HG03469 (cell line): Measurements from ENCODE around the gene TEX28.
"Not testable (repeated sequence)": the region's sequence is repeated elsewhere in the genome, so short reads cannot be mapped to it uniquely, and the experiment has no call there.

ENCODE experiments used
- ATAC-seq: cut with Tn5 transposase; IDR thresholded peaks from one replicate; pipeline ENCODE4 v1.9.1; 2021; ENCODE audit warnings: mild to moderate bottlenecking, moderate library complexity, moderate number of reproducible peaks; ENCODE audit not compliant: unreplicated experiment

Gene TEX28, protein sequence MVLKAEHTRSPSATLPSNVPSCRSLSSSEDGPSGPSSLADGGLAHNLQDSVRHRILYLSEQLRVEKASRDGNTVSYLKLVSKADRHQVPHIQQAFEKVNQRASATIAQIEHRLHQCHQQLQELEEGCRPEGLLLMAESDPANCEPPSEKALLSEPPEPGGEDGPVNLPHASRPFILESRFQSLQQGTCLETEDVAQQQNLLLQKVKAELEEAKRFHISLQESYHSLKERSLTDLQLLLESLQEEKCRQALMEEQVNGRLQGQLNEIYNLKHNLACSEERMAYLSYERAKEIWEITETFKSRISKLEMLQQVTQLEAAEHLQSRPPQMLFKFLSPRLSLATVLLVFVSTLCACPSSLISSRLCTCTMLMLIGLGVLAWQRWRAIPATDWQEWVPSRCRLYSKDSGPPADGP

DNA sequence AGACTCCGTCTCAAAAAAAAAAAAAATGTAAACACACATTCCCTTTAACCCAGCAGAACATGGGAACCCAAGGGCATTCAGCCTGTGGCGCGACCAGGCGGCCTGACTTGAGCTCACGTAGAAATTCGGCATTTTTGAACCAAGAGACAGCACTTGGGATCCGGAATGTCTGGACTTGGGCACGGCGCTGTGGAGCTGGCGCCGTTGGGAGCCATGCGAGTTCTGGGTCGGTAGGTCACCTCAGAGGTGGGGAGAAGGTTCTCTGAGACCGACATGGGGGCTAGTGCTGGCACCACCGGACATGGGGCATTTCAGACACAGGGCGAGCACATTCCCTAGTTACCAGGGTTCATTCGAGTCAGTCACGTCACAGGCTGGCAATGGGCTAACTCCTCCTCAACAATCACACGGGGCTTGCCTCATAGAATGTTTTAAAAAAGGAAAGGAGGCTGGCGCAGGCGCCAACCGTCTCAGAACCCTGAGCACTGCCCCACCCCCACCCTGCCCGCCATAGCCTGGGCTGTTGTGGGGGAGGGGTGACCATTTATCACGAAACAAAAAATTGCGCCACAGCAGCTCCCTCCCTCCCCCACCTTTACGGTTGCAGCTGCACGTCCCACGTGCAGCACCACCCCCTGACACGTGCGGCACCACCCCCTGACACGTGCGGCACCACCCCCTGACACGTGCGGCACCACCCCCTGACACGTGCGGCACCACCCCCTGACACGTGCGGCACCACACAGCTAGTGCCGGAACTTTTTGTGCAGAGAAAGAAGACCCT is at the start of gene TEX28:
TSS of gene TEX28 (minus strand) at position 334 of the 784 bp plus-strand sequence. CDS start 3,007 bp downstream, outside the sequence.
- no peak for ATAC-seq

GRCh38 chrX:154343620-154344019 is 48.7 kb upstream of the TEX28 start:
- ATAC-seq, result not testable (repeated sequence)

DNA sequence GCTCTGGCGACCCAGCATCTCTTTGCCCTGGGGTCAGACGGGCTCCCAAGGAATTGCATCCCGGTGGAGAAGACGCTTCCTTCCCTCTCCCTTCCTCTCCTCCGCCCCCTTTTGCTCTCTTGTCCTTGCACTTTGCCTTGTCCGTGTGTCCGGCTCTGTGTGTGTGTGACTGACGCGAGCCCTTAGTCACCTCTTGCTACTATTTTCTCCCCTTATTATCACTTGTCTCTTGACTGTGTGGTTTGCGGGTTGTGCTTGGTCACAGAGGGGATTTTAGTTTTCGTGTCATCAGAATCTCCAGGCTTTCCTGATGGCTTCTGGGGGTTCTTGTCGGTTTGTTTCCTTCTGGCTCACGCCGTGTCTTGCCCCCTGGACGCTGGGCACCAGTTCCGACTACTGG is 48.1 kb upstream of the TEX28 start:
- ATAC-seq, result not testable (repeated sequence)

DNA sequence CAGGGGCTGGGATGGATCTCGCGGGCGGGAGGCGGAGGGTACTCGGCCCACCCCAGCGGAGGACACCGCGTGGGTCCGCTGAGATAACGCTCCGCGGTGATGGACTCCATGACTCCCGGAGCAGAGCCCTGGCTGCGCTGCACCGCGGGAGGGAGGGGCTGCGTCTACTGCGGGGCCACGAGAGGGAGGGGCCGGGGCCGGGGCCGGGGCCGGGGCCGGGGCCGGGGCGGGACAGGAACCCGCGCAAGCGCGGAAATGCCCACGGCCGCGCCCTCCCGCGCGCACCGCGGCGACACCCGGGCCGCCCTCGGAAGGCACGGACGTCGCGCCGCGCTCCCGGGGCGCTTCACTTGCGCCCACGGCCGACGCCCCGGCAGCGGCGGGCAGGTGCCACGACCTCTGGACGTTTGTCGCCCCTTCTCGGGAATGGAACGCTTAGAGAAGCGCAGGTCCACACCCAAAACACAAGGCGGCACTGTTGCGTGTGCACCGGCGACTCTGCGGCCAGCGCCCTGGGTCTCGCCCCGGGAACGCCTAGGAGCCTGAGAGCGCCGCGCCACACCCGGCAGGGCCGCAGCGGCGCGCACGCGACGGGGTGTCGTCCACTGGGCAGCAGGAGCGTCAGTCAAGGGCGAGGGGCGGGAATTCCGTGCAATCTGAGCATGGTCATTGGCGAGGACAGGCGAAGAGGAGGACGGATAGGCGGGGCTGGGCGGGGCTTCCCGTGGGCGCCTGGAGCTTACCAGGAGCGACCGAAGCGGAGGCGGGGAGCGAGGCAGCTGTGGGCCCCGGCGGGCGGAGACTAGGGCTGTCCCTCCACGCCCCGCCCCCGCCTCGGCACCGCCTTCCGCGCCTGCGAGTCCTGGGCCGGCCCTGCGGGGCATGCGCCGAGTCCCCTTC is 46.7 kb upstream of the TEX28 start:
- peak; percentile 64 for ATAC-seq

- ATAC-seq, result no peak
These were observed 39.6 kb upstream of the TEX28 start for GRCh38 chrX:154334496-154334895.

- no peak for ATAC-seq
These were observed 38.9 kb upstream of the TEX28 start for GRCh38 chrX:154333837-154334271.

DNA sequence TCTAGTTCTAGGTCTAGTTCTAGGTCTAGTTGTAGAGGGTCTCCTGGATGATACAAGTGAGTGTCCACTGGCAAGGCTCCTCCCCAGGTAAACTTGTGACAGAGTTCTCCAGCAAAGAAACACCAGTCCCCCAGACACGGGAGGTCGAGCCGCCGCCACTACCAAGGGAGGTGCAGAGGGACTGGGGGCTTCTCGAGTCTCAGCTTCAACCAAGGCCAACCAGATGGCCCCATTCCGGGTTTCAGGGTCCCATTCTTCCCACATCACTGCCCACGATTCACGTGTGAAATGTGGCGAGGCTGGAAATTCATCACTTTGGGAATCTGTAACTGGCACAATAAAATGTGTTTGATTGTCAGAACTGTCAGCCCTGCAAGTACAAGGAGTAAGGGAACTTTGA is 38.2 kb upstream of the TEX28 start:
- ATAC-seq, result no peak

- ATAC-seq, result no peak
These were observed 37.6 kb upstream of the TEX28 start for GRCh38 chrX:154332561-154332960.

DNA sequence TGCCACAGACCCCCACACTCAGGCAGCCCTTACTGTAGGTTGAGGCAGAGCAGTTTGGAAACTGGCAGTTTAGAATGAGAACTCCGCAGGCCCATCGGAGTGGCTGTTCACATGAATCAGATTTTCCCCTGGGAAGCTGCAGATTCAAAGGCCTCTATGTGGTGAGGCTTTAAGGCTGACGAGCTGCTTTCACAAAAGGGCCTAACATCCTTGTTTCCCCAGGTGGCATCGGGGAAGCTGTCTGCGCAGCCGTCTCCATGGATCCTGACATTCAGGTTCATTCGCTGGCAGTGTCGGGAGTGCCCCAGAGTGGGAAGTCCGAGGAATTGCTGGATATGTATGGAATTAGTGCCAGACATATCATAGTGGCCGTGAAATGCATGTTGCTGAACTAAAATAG is 34.4 kb upstream of the TEX28 start:
- ATAC-seq, result no peak

GRCh38 chrX:154328646-154329045 is 33.7 kb upstream of the TEX28 start:
- ATAC-seq, result no peak

- ATAC-seq, result no peak
These were observed 32.3 kb upstream of the TEX28 start for GRCh38 chrX:154327038-154327820.

GRCh38 chrX:154325541-154325940 is 30.6 kb upstream of the TEX28 start:
- ATAC-seq, result no peak

DNA sequence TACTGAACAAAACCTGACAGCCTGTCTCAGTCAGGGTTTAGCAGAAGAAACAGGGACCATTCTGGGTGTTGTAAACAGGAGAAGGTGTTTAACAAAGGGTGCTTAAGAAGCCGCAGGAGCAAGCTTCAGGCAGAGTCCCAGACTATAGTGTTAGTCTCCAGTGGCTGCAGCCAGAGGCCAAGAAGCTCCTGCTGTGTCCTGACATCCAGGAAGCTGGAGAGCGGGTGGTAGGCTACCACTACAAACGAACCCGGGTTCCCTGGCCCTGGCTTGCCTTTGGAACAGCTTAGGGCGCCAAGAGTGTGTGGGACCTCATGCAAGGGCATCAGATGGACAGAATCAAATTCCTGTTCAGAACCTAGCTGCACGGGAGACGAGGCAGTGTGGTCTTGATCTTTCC is 28.6 kb upstream of the TEX28 start:
- ATAC-seq, result no peak

GRCh38 chrX:154322890-154323289 is 28.0 kb upstream of the TEX28 start:
- ATAC-seq, result no peak

GRCh38 chrX:154321594-154321993 is 26.7 kb upstream of the TEX28 start:
- ATAC-seq, result no peak

DNA sequence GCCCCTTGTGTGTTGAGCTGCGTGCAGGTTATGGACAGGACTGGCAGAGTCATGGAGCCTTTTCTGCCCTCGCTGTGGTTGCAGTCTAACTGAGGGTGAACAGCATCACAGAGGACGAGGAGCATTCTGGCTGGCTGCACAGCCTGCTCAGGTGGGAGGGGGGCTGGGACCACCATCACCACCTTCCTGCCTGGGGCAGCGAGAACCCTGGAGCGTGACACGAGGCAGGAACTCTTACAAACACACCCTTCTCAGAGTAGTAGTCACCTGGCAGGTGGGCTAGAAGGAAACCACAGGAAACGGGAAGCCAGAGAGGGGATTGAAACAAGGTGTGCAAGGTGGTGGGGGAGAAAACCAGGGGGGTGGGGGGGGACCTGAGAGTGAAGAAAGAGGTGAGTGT is 26.2 kb upstream of the TEX28 start:
- ATAC-seq, result no peak

DNA sequence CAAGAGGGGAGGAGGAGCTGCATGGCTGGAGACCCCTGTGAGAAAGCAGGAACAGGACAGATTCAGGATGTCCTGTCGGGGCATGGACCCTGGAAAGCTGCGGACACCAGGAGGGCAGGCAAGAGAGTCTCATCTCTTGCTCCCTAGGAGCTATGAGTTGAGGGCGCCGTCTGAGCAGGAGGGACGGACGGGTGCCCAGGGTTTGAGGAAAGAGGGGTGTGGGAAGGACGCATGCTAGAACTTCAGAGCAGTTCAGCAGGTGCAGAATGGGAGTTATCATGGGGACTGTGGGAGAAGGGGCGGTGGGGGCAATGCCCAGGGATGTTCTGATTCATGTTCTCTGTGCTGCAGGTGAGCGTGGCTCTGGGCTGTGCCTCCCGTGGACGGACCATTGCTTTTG is 25.5 kb upstream of the TEX28 start:
- ATAC-seq, result no peak

- ATAC-seq, result no peak
These were observed 22.6 kb upstream of the TEX28 start for GRCh38 chrX:154317391-154317995.

DNA sequence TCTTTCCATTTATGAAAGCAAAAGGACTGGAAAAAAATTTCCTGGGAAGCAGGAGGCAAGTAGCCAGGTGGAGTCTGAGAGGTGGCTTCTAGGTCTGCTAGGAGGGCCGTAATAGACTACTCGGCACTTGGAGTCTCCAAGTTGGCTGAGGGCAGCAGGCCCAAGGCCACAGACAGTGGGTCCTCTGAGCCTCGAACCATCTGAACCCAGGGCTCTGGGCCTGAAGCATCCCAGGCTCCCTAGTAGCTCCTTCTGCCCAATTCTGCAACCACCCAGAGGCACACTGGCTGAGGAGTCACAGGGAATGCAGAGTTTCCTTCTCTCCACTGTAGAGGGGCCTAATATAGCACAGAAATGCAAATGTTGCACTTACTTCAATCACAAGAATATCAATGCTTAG is 20.5 kb upstream of the TEX28 start:
- no peak for ATAC-seq

DNA sequence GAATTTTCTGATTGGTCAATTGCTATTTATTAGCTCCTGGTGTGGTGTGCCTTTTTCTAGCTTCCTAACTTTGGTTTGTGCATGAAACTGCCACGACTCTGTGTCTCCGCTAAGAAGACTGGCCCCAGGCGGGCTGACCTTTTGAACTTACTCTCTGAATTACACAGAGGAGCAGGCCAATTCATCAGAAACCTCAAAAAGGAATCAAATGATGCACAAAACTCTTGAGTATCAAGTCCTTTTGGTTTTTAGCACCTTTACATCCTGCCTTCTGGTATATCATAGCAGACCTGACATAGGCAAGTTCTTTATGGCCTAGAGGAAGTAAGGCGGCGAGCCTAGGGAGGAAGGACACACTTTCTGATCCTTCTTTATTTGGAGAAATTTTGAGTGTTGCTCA is 18.2 kb upstream of the TEX28 start:
- ATAC-seq, result no peak
